Effector CD8-positive, alpha-beta T cell (primary cell): Measurements from ENCODE around the gene KRAS.
"Not testable (repeated sequence)": the region's sequence is repeated elsewhere in the genome, so short reads cannot be mapped to it uniquely, and the experiment has no call there.

Experiments
- DNase-seq: peaks from one replicate; lab custom pipeline; 2025; lab: John Stamatoyannopoulos, UW
- total RNA-seq, 4 experiments: gene quantifications; one replicate each; lab custom pipeline; 2026; lab: John Stamatoyannopoulos, UW

Gene KRAS
- 54.3 to 133 (median 96.8) reads per million in 4 experiments for total RNA-seq

- DNase-seq: peak; percentile 78
Measured at GRCh38 chr12:25250744-25251730, at the start of gene KRAS. KRAS (minus strand) TSS chr12:25250929.

GRCh38 chr12:25296381-25296780 is 45.7 kb upstream of the KRAS start:
- no peak for DNase-seq

GRCh38 chr12:25295361-25295760 is 44.6 kb upstream of the KRAS start:
- DNase-seq: no peak

- DNase-seq: no peak
Measured at GRCh38 chr12:25293653-25294052, 42.9 kb upstream of the KRAS start.

GRCh38 chr12:25292810-25293221 is 42.1 kb upstream of the KRAS start:
- not testable (repeated sequence) for DNase-seq

- no peak for DNase-seq
Measured at GRCh38 chr12:25287610-25288009, 36.9 kb upstream of the KRAS start.

GRCh38 chr12:25286837-25287236 is 36.1 kb upstream of the KRAS start:
- DNase-seq: no peak

- no peak for DNase-seq
Measured at GRCh38 chr12:25284024-25284423, 33.3 kb upstream of the KRAS start.

GRCh38 chr12:25283006-25283405 is 32.3 kb upstream of the KRAS start:
- DNase-seq: no peak

GRCh38 chr12:25280082-25280481 is 29.4 kb upstream of the KRAS start:
- DNase-seq: no peak

- DNase-seq: no peak
Measured at GRCh38 chr12:25278269-25278668, 27.5 kb upstream of the KRAS start.

GRCh38 chr12:25276199-25276937 is 25.6 kb upstream of the KRAS start:
- no peak for DNase-seq

GRCh38 chr12:25271486-25272098 is 20.9 kb upstream of the KRAS start:
- no peak for DNase-seq

- no peak for DNase-seq
Measured at GRCh38 chr12:25269701-25270100, 19.0 kb upstream of the KRAS start.

- no peak for DNase-seq
Measured at GRCh38 chr12:25266497-25266896, 15.8 kb upstream of the KRAS start.

GRCh38 chr12:25264862-25265261 is 14.1 kb upstream of the KRAS start:
- DNase-seq: no peak

GRCh38 chr12:25264114-25264513 is 13.4 kb upstream of the KRAS start:
- DNase-seq: no peak

- no peak for DNase-seq
Measured at GRCh38 chr12:25263594-25263993, 12.9 kb upstream of the KRAS start.

GRCh38 chr12:25262389-25263074 is 11.8 kb upstream of the KRAS start:
- DNase-seq: no peak

- DNase-seq: no peak
Measured at GRCh38 chr12:25257590-25258324, 7.0 kb upstream of the KRAS start.

- no peak for DNase-seq
Measured at GRCh38 chr12:25256826-25257225, 6.1 kb upstream of the KRAS start.
